GM23338 (cell line): Measurements from ENCODE around the gene PRTFDC1. TPM values are rescaled to one million over a fixed set of nuclear protein-coding genes. Genes with fewer than 3 reads are reported as not detected.

Source experiments
- ATAC-seq: fragments of 200-7000 bp; cut with Tn5 transposase; 3 replicates; pipeline ENCODE4 v1.9.1; 2020
- DNase-seq: peaks from one replicate; pipeline ENCODE4 v3.0.0-alpha.2; 2015; ENCODE audit warnings: low spot score
- H2AFZ ChIP-seq: fragments of 200-600 bp; sonication (generic); 2 replicates; pipeline ENCODE4 v1.8.0; 2016; ENCODE audit warnings: antibody characterized with exemption, mild to moderate bottlenecking, moderate library complexity
- H3F3A ChIP-seq: fragments of 200-600 bp; sonication (generic); replicated peaks from 2 replicates; pipeline ENCODE4 v1.8.0; 2017; ENCODE audit warnings: antibody characterized with exemption, mixed run types, low read depth
- H3K27ac ChIP-seq: fragments of 200-600 bp; sonication (generic); 2 replicates; pipeline ENCODE4 v1.6.1; 2016; ENCODE audit warnings: low read depth
- H3K27me3 ChIP-seq: fragments of 200-600 bp; sonication (generic); 2 replicates; pipeline ENCODE4 v1.8.0; 2016; ENCODE audit warnings: mild to moderate bottlenecking, mixed run types, moderate library complexity; ENCODE audit not compliant: insufficient read depth
- H3K36me3 ChIP-seq: fragments of 200-600 bp; sonication (generic); 2 replicates; pipeline ENCODE4 v1.8.0; 2016; ENCODE audit warnings: mild to moderate bottlenecking; ENCODE audit not compliant: insufficient read depth
- H3K4me1 ChIP-seq: fragments of 200-600 bp; sonication (generic); 2 replicates; pipeline ENCODE4 v1.8.0; 2016; ENCODE audit warnings: mild to moderate bottlenecking, moderate library complexity; ENCODE audit not compliant: insufficient read depth
- H3K4me2 ChIP-seq: fragments of 200-600 bp; sonication (generic); 2 replicates; pipeline ENCODE4 v1.7.1; 2017; ENCODE audit warnings: mixed run types
- H3K4me3 ChIP-seq: fragments of 200-600 bp; sonication (generic); 2 replicates; pipeline ENCODE4 v1.6.1; 2016; ENCODE audit warnings: mixed run types
- H3K79me2 ChIP-seq: fragments of 200-600 bp; sonication (generic); replicated peaks from 2 replicates; pipeline ENCODE4 v1.8.0; 2017; ENCODE audit warnings: mild to moderate bottlenecking; ENCODE audit not compliant: insufficient read depth
- H3K9me2 ChIP-seq: fragments of 200-600 bp; sonication (generic); 2 replicates; pipeline ENCODE4 v1.8.0; 2017; ENCODE audit not compliant: insufficient read depth
- H4K20me1 ChIP-seq: fragments of 200-600 bp; sonication (generic); replicated peaks from 2 replicates; pipeline ENCODE4 v1.8.0; 2017; ENCODE audit warnings: mild to moderate bottlenecking; ENCODE audit not compliant: insufficient read depth
- H3K27ac Mint-ChIP-seq: 2 replicates; pipeline ENCODE4 v1.8.0; 2020; ENCODE audit warnings: inconsistent platforms, mild to moderate bottlenecking, moderate library complexity, mixed read lengths
- H3K27me3 Mint-ChIP-seq: 3 replicates; pipeline ENCODE4 v1.8.0; 2022; ENCODE audit warnings: low read depth, mild to moderate bottlenecking, moderate library complexity, mixed read lengths, inconsistent platforms; ENCODE audit not compliant: insufficient read depth, poor library complexity
- H3K36me3 Mint-ChIP-seq: 3 replicates; pipeline ENCODE4 v1.8.0; 2021; ENCODE audit warnings: low read depth, mild to moderate bottlenecking, inconsistent platforms, moderate library complexity, mixed read lengths
- H3K4me1 Mint-ChIP-seq: 3 replicates; pipeline ENCODE4 v1.8.0; 2020; ENCODE audit warnings: mild to moderate bottlenecking, inconsistent platforms, mixed read lengths
- H3K4me3 Mint-ChIP-seq: 3 replicates; pipeline ENCODE4 v1.8.0; 2021; ENCODE audit warnings: moderate library complexity, mild to moderate bottlenecking, inconsistent platforms, mixed read lengths
- H3K9me3 Mint-ChIP-seq: 3 replicates; pipeline ENCODE4 v1.8.0; 2020; ENCODE audit warnings: moderate library complexity, mild to moderate bottlenecking, inconsistent platforms, mixed read lengths
- CREB1 ChIP-seq: fragments of 250-450 bp; sonication (Bioruptor Pico); IDR thresholded peaks from 2 replicates; pipeline ENCODE4 v1.5.0; 2020; ENCODE audit warnings: low read depth, mild to moderate bottlenecking, moderate library complexity
- EZH2 ChIP-seq: fragments of 200-600 bp; sonication (generic); IDR thresholded peaks from one replicate; pipeline ENCODE4 v1.8.0; 2017; ENCODE audit warnings: antibody characterized with exemption, mild to moderate bottlenecking, low read depth; ENCODE audit not compliant: unreplicated experiment
- EZH2phosphoT487 ChIP-seq: fragments of 200-600 bp; sonication (generic); IDR thresholded peaks from one replicate; pipeline ENCODE4 v1.8.1; 2018; ENCODE audit warnings: antibody characterized with exemption; ENCODE audit not compliant: unreplicated experiment
- JUNB ChIP-seq: IDR thresholded peaks from one replicate; pipeline ENCODE4 v1.6.1; 2016; ENCODE audit warnings: antibody characterized with exemption; ENCODE audit not compliant: unreplicated experiment
- NANOG ChIP-seq: IDR thresholded peaks from 2 replicates; pipeline ENCODE4 v1.6.1; 2016; ENCODE audit warnings: antibody characterized with exemption, borderline replicate concordance
- POLR2AphosphoS5 ChIP-seq: IDR thresholded peaks from 2 replicates; pipeline ENCODE4 v1.6.1; 2016; ENCODE audit warnings: antibody characterized with exemption, low read depth
- STAT1 ChIP-seq: IDR thresholded peaks from one replicate; pipeline ENCODE4 v1.6.1; 2016; ENCODE audit warnings: antibody characterized with exemption; ENCODE audit not compliant: unreplicated experiment
- ZNF114 ChIP-seq: fragments of 250-450 bp; sonication (Bioruptor Pico); IDR thresholded peaks from 2 replicates; pipeline ENCODE4 v1.5.0; 2020; ENCODE audit warnings: mild to moderate bottlenecking, moderate library complexity
- ZNF331 ChIP-seq: fragments of 250-450 bp; sonication (Bioruptor Pico); IDR thresholded peaks from 2 replicates; pipeline ENCODE4 v1.5.0; 2020; ENCODE audit warnings: low read depth, mild to moderate bottlenecking, moderate library complexity
- polyA plus RNA-seq: library from polyadenylated mRNA; unstranded; fragments of >200 nt; fragmentation: Nextera tagmentation; extraction: Ambion mirVana; gene quantifications from 2 replicates; pipeline ENCODE4 v1.2.1, GENCODE V29; 2016
- total RNA-seq: library from RNA; depleted of rRNA; stranded (reverse); fragments of >200 nt; shearing (Covaris generic); gene quantifications from 2 replicates; pipeline ENCODE4 v1.2.3, GENCODE V29; 2014
- TF ChIP-seq, protein P1 (sequence below), 2 experiments: fragments of 200-600 bp in 1 of 2; sonication (generic) in 1 of 2; conservative IDR thresholded peaks; 2 replicates each; pipeline versions ENCODE4 v1.5.1 to v1.6.1; 2016 to 2017; ENCODE audit warnings: antibody characterized with exemption in 2 of 2, low read depth in 2 of 2, mild to moderate bottlenecking in 2 of 2, moderate library complexity in 1 of 2
- TF ChIP-seq, protein P2 (sequence below): IDR thresholded peaks from one replicate; pipeline ENCODE4 v1.6.1; 2018; ENCODE audit warnings: antibody characterized with exemption; ENCODE audit not compliant: unreplicated experiment
- TF ChIP-seq, protein P3 (sequence below): fragments of 250-450 bp; sonication (Bioruptor Pico); IDR thresholded peaks from 2 replicates; pipeline ENCODE4 v1.5.0; 2020; ENCODE audit warnings: mild to moderate bottlenecking, moderate library complexity
- TF ChIP-seq, protein P4 (sequence below): IDR thresholded peaks from 2 replicates; pipeline ENCODE4 v1.6.1; 2016; ENCODE audit warnings: antibody characterized with exemption

PRTFDC1 gene
- total and polyA plus RNA-seq, 2 experiments from 2014 or later: 7.9 to 9.1 TPM

DNA sequence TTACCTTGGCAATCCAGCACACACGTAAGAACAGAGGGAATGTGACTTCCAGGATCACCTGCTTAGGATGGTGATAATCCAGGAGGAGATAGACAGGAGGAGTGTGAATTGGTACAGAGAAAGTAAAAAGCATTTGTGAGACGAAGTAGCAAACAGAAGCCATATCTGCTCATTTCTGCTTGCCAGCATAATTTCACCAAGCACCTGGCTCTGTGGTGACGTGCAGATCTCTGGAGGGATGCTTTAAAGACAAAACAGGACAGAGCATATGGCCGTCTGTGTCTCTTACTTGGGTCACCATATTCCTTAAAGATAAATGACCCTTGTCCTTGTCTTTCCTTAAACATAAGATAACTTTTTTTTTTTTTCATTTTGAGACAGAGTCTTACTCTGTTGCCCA, 138.6 kb downstream of the PRTFDC1 start:
- no peak for ATAC-seq
- no peak overlapping the region for H3K27ac ChIP-seq
- no peaks in the 10 kb centered on the region for H3K79me2 ChIP-seq
- H3K4me1 ChIP-seq: no peaks in the 10 kb centered on the region
- H3K36me3 Mint-ChIP-seq: no peaks in the 10 kb centered on the region
- H3K27ac Mint-ChIP-seq: no peak overlapping the region
- no peaks in the 10 kb centered on the region; the same call in 2 of the 3 replicates for H3K9me3 Mint-ChIP-seq
- no peaks in the 10 kb centered on the region for H3K27me3 Mint-ChIP-seq
- H3K27me3 ChIP-seq: no peaks in the 10 kb centered on the region
- H3K4me3 ChIP-seq: no peak overlapping the region
- H2AFZ ChIP-seq: no peak overlapping the region
- H3F3A ChIP-seq: no peaks in the 10 kb centered on the region
- no peak overlapping the region for H3K4me3 Mint-ChIP-seq
- H3K4me1 Mint-ChIP-seq: peaks cover 8% of the 10 kb centered on the region; the same call in 2 of the 3 replicates
- H3K4me2 ChIP-seq: no peak overlapping the region
- TF ChIP-seq, protein P1, sequence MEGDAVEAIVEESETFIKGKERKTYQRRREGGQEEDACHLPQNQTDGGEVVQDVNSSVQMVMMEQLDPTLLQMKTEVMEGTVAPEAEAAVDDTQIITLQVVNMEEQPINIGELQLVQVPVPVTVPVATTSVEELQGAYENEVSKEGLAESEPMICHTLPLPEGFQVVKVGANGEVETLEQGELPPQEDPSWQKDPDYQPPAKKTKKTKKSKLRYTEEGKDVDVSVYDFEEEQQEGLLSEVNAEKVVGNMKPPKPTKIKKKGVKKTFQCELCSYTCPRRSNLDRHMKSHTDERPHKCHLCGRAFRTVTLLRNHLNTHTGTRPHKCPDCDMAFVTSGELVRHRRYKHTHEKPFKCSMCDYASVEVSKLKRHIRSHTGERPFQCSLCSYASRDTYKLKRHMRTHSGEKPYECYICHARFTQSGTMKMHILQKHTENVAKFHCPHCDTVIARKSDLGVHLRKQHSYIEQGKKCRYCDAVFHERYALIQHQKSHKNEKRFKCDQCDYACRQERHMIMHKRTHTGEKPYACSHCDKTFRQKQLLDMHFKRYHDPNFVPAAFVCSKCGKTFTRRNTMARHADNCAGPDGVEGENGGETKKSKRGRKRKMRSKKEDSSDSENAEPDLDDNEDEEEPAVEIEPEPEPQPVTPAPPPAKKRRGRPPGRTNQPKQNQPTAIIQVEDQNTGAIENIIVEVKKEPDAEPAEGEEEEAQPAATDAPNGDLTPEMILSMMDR (conservative IDR thresholded peaks at IDR 0.05; ENCODE audit: low read depth in 2 of 2): no peak
- TF ChIP-seq JUNB (no peak), POLR2AphosphoS5 (no peak), ZNF114 (CRISPR knock-in tag) (no peak), STAT1 (no peak), CREB1 (CRISPR knock-in tag) (no peak), EZH2phosphoT487 (no peak), ZNF331 (CRISPR knock-in tag) (no peak), NANOG (no peak), EZH2 (no peak)
- TF ChIP-seq, protein P2, sequence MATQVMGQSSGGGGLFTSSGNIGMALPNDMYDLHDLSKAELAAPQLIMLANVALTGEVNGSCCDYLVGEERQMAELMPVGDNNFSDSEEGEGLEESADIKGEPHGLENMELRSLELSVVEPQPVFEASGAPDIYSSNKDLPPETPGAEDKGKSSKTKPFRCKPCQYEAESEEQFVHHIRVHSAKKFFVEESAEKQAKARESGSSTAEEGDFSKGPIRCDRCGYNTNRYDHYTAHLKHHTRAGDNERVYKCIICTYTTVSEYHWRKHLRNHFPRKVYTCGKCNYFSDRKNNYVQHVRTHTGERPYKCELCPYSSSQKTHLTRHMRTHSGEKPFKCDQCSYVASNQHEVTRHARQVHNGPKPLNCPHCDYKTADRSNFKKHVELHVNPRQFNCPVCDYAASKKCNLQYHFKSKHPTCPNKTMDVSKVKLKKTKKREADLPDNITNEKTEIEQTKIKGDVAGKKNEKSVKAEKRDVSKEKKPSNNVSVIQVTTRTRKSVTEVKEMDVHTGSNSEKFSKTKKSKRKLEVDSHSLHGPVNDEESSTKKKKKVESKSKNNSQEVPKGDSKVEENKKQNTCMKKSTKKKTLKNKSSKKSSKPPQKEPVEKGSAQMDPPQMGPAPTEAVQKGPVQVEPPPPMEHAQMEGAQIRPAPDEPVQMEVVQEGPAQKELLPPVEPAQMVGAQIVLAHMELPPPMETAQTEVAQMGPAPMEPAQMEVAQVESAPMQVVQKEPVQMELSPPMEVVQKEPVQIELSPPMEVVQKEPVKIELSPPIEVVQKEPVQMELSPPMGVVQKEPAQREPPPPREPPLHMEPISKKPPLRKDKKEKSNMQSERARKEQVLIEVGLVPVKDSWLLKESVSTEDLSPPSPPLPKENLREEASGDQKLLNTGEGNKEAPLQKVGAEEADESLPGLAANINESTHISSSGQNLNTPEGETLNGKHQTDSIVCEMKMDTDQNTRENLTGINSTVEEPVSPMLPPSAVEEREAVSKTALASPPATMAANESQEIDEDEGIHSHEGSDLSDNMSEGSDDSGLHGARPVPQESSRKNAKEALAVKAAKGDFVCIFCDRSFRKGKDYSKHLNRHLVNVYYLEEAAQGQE: no peak
- TF ChIP-seq, protein P3, sequence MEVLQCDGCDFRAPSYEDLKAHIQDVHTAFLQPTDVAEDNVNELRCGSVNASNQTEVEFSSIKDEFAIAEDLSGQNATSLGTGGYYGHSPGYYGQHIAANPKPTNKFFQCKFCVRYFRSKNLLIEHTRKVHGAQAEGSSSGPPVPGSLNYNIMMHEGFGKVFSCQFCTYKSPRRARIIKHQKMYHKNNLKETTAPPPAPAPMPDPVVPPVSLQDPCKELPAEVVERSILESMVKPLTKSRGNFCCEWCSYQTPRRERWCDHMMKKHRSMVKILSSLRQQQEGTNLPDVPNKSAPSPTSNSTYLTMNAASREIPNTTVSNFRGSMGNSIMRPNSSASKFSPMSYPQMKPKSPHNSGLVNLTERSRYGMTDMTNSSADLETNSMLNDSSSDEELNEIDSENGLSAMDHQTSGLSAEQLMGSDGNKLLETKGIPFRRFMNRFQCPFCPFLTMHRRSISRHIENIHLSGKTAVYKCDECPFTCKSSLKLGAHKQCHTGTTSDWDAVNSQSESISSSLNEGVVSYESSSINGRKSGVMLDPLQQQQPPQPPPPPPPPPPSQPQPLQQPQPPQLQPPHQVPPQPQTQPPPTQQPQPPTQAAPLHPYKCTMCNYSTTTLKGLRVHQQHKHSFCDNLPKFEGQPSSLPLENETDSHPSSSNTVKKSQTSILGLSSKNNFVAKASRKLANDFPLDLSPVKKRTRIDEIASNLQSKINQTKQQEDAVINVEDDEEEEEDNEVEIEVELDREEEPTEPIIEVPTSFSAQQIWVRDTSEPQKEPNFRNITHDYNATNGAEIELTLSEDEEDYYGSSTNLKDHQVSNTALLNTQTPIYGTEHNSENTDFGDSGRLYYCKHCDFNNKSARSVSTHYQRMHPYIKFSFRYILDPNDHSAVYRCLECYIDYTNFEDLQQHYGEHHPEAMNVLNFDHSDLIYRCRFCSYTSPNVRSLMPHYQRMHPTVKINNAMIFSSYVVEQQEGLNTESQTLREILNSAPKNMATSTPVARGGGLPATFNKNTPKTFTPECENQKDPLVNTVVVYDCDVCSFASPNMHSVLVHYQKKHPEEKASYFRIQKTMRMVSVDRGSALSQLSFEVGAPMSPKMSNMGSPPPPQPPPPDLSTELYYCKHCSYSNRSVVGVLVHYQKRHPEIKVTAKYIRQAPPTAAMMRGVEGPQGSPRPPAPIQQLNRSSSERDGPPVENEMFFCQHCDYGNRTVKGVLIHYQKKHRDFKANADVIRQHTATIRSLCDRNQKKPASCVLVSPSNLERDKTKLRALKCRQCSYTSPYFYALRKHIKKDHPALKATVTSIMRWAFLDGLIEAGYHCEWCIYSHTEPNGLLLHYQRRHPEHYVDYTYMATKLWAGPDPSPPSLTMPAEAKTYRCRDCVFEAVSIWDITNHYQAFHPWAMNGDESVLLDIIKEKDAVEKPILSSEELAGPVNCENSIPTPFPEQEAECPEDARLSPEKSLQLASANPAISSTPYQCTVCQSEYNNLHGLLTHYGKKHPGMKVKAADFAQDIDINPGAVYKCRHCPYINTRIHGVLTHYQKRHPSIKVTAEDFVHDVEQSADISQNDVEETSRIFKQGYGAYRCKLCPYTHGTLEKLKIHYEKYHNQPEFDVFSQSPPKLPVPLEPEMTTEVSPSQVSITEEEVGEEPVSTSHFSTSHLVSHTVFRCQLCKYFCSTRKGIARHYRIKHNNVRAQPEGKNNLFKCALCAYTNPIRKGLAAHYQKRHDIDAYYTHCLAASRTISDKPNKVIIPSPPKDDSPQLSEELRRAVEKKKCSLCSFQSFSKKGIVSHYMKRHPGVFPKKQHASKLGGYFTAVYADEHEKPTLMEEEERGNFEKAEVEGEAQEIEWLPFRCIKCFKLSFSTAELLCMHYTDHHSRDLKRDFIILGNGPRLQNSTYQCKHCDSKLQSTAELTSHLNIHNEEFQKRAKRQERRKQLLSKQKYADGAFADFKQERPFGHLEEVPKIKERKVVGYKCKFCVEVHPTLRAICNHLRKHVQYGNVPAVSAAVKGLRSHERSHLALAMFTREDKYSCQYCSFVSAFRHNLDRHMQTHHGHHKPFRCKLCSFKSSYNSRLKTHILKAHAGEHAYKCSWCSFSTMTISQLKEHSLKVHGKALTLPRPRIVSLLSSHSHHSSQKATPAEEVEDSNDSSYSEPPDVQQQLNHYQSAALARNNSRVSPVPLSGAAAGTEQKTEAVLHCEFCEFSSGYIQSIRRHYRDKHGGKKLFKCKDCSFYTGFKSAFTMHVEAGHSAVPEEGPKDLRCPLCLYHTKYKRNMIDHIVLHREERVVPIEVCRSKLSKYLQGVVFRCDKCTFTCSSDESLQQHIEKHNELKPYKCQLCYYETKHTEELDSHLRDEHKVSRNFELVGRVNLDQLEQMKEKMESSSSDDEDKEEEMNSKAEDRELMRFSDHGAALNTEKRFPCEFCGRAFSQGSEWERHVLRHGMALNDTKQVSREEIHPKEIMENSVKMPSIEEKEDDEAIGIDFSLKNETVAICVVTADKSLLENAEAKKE (CRISPR knock-in tag): no peak
- TF ChIP-seq, protein P4, sequence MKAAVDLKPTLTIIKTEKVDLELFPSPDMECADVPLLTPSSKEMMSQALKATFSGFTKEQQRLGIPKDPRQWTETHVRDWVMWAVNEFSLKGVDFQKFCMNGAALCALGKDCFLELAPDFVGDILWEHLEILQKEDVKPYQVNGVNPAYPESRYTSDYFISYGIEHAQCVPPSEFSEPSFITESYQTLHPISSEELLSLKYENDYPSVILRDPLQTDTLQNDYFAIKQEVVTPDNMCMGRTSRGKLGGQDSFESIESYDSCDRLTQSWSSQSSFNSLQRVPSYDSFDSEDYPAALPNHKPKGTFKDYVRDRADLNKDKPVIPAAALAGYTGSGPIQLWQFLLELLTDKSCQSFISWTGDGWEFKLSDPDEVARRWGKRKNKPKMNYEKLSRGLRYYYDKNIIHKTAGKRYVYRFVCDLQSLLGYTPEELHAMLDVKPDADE: no peak
- no peaks in the 10 kb centered on the region for H3K9me2 ChIP-seq
- no peaks in the 10 kb centered on the region for H4K20me1 ChIP-seq
- DNase-seq: no peak
- H3K36me3 ChIP-seq: no peaks in the 10 kb centered on the region
